HG03521 (cell line): ENCODE results near the gene LAMC3.
"Not testable (repeated sequence)": the region's sequence is repeated elsewhere in the genome, so short reads cannot be mapped to it uniquely, and the experiment has no call there.

Source experiments
- ATAC-seq: cut with Tn5 transposase; IDR thresholded peaks from one replicate; pipeline ENCODE4 v1.9.1; 2021; ENCODE audit warnings: mild to moderate bottlenecking, moderate library complexity; ENCODE audit not compliant: unreplicated experiment

LAMC3 gene

DNA sequence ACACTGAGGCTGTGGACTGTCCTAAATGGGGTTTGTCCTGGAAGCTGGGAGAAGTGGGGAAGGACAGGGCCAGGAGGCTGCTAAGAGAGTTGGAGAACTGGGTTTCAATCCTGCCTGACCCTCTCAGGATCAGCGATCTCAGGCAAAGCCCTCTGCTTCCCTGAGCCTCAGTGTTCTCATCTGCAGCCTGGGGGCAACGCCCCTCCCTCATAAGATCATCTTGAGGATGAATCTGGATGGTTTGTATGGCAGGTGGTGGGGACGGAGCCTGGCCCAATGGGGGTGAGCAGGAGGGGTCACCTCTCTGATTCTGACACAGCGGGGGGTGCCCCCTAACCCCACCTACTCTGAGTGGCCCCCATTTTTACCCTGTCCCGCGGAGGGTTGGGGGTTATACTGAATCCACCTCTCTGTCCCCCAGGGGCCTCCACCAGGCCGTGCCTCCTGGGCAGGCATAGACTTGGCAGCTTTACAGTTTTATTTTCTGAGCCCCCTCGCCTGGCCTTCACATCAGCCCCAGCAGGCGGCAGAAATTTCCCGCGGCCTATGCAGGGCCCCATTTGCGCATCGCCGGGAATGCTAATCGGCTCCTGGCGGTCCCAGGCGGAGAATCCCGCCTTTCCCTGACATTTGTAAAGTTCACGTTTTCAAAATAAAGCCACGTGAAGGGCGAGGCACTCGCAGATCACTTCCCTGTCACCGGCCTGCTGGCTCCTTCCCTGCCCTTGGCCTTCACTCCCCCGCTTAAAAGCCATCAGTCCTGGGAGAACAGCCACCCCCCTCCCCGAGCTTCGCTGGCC is 17.8 kb upstream of the LAMC3 start:
- ATAC-seq: no peak

DNA sequence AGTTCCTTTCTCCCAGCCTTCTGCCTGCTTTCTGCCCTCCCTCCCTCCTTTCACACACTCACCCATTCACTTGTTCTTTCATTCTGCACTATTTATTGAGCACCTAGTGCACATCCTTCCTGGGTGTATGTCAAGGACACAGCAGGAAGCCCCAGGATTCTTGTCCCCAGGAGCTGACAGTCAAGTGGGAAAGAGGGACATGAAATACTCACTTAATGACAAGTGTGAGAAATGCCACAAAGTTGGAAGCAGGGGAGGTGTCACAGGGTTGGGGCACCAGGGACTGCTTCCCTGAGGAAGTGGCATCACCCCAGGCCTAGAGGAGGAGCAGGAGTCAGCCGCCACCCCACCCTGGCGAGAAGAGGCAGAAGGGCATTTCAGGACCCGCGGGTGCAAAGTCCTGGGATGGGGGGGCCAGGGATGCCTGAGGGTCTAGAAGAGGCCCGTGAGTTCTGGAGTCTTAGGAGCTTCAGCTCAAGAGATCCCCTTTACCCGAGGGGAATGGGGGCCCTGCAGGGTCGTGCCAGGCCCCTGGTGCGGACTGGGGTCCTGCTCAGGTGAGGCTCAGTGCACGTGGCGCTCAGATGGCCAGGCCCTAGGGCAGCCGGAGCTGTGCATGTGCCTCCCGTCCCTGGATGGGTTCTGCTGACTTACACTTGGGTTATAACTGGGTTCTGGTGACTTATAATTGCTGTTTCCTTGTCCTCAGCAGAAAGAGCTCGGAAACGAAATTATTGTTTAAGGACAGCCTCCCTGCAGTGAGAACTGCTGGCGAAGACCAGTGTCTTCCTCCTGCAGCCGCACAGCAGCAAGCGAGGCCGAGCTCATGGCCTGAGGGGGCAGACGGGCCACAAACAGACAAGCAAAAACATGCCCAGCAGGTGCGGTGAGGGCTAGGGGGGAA is 16.9 kb upstream of the LAMC3 start:
- no peak for ATAC-seq

DNA sequence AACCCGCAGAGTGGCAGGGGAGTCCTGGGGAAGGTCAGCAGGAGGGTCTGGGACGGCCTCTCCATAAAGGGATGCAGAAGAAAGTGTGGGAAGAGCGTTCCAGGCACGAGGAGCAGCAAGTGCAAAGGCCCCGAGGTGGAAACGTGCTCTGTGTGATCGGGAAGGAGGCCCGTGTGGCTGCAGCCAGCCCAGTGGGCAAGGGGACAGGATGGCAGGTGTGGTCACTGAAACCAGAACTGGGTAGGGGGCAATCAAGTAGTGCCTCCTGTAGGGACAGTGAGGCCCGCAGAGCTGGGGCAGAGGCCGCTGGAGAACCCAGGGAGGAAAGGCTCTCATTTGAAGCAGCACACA is 16.3 kb upstream of the LAMC3 start:
- ATAC-seq: no peak

DNA sequence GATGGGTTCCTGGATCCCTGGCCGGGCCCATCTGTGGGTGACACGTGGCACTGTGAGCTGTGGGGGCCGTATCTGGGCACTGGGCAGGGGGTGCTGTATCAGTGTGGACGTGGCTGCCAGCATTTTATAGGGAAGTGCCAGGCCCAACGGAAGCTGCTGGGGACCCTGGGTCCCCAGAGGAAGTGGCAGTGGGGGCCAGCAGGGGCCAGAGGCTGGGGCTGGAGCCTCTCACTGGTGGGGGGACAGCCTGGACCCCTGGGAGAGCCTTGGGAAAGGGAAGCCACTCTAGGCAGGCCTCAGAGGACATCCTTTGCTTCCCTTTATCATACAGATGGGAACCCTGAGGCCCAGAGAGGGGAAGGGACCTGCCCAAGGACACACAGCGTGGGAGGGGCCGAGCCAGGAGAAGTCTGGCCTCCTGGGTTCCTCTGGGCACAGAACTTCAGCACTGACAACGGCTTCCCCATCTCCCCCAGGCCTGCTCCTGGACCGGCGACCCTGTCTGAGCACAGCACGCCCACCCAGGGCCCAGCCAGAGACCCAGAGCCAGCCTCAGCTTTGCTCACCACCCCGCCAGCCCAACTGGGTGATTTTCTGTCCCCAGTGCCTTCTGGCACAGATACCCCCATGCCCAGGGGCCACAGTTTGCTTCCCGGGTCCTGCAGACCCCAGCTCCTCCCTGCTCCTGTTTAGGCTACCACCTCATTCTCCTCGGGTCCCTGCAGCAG is 15.5 kb upstream of the LAMC3 start:
- ATAC-seq: no peak

DNA sequence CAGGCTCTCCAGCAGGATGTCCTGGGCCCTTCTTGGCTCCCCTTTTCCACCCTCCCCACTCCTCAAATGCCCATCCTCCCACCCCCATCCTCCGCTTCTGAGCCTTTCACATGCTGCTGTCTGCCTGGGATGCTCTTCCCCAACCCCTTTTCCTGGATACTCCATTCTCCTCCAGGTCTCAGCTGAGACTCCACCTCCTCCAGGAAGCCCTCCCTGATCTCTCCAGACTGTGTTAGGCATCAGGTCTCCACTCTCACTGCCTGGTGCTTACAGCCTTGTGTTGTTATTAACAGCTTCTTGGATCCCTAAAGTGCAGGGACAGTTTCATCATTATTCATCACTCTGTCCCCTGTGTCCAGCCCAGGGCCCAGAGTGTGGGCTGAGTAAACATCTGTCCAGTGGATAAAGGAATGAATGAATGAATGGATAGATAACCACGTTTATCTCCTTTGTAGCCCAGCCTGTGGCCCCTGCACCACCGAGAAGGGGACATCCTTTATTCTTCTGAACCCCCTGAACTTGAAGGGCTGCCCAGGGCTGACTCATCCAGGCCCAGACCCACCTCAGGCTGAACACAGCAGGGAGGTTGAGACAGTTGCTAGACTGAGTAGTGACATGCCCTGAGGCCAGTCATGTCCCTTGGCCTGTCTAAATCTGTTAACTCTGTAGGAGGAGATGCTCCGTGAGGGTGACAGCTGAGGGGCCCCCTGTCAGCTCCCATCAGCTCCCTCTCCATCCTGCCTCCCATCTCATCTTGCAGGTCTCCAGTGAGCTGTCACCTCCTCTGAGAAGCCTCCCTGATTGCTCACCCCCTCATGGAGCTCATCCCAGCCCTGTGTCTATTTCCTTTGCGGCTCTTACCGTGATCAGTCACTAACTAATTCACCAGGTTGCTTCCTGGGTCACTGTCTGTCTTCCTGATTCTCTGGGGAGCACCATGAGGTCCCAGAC is 14.6 kb upstream of the LAMC3 start:
- no peak for ATAC-seq

- ATAC-seq: no peak
Measured at GRCh38 chr9:130995086-130996011, 13.6 kb upstream of the LAMC3 start.

DNA sequence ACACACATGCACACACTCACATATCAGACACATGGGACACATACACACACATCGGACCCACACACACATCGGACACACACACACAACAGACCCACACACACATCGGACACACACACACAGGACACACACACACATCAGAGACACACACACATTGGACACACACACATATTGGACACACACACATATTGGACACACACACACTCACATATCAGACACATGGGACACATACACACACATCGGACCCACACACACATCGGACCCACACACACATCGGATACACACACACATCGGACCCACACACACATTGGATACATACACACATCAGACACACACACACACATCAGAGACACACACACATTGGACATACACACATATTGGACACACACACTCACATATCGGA is 12.8 kb upstream of the LAMC3 start:
- ATAC-seq: no peak

DNA sequence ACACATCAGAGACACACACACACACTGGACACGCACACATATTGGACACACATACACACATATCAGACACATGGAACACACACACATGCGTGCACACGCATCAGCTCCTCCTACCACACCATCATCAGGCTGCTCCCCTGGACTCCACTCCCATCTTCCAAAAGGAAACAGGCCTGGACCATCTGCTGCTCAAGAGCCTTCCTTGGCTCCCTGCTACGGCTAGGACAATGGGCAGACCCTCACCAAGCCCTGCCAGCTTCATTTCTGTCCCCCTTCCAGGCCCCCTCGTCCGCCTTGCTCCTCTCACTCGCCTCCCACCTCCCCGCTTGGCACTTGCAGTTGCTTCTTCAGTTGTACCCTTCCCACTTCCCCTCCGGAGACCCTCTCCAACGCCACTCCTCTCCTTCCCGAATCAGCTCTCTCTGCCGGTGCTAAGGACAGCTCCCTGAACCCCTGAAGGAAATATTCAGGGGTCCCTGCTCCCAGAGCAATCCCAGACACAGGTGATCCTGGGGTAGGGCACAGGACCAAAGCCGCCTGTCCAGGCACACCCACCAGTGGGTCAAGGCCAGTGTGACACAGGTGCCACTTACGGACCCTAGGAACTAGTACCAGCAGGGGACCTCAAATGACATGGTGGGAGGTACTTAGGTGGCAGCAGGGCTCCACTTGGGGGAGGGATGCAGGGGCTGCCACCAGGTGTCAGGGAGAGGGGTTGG is 12.1 kb upstream of the LAMC3 start:
- ATAC-seq: no peak

DNA sequence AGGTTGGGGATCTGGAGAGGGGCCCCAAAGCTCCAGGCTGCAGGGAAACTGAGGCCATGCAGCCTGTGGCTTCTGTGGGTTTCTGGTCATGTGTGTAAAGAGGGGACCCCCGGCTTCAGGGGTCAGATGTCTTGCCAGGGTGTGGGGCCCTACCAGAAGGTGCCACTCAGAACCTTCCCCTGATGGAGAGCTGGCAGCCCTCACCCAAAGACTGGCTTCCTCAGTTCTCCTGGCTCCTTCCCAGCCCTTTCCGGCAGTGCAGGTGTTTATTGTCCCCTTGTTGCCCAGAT is 11.6 kb upstream of the LAMC3 start:
- ATAC-seq: no peak

- ATAC-seq: no peak
Measured at GRCh38 chr9:130997925-130998596, 10.9 kb upstream of the LAMC3 start.

- ATAC-seq: no peak
Measured at GRCh38 chr9:130998597-130999244, 10.3 kb upstream of the LAMC3 start.

DNA sequence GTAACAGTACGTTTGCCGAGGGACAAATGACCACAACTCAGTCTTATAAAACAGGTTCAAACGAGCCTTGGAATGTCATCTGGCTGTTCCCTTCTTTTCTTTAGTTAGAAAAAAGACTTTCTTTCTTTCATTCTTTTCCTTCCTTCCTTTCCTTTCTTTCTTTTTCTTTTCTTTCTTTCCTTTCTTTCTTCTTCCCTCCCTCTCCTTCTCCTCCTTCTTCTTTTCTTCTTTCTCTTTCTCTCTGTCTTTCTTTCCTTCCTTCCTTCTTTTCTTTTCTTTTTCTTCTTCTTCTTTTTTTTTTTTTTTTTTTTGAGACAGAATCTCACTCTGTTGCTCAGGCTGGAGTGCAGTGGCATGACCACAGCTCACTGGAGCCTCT is 9.7 kb upstream of the LAMC3 start:
- no peak for ATAC-seq

DNA sequence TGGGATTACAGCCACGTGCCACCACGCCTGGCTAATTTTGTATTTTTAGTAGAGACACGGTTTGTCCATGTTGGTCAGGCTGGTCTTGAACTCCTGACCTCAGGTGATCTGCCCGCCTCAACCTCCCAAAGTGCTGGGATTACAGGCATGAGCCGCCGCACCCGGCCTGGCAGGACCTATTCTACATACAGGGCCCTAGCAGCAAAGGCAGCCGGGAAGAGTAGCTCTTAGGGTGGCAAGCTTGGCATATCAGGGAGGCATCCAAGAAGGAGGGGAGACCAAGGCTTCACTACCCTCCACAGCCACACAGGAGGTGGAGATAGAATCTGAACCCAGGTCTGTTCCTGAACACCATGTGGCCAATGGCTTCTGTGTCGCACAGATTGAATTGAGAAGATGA is 8.4 kb upstream of the LAMC3 start:
- not testable (repeated sequence) for ATAC-seq

GRCh38 chr9:131001021-131001420 is 8.0 kb upstream of the LAMC3 start:
- no peak for ATAC-seq

GRCh38 chr9:131001990-131002389 is 7.0 kb upstream of the LAMC3 start:
- ATAC-seq: no peak

DNA sequence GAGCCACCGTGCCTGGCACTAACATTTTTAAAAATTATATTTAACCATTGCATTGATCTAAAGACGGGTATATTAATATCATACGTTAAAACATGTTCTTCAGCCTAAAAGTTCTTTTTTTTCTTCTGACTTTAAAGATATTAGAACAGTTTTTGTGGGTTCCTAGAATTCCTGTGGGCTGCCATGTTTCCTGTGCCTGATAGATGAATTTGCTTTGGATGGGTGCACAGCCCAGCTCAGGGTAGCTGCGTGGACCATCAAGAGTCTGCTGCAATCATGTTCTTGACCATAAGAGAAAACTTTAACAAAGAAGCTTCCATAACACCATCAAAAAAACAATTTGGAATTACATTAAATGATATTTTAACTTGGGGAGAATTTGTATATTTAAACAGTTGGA is 2.4 kb upstream of the LAMC3 start:
- ATAC-seq: no peak

DNA sequence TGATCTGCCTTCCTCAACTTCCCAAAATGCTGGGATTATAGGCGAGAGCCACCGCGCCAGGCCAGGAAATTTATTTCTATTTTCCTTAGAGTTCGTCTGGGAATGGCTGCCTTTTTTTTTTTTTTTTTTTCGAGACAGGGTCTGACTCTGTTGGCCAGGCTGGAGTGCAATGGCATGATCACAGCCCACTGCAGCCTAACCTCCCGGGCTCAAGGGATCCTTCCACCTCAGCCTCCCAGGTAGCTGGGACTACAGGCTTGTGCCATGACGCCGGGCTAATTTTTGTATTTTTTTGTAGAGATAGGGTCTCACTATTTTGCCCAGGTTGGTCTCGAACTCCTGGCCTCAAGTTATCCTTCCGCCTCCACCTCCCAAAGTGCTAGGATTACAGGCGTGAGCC is 888 bp upstream of the LAMC3 start:
- ATAC-seq: no peak

- no peak for ATAC-seq
Measured at GRCh38 chr9:131008563-131008908, 438 bp upstream of the LAMC3 start.
